Activated CD8-positive, alpha-beta memory T cell treated with anti-CD3 and anti-CD28 coated beads, Interleukin-2, amount 10 ng/mL, durations not matched to agents 7 days and 5 days (primary cell): ENCODE results near the gene HSD17B2. TPM values are rescaled to one million over a fixed set of nuclear protein-coding genes. Genes with fewer than 3 reads are reported as not detected.

Source experiments
- ATAC-seq: fragments of 150-1000 bp; cut with Tn5 transposase; one replicate; pipeline ENCODE4 v1.10.0; 2021; ENCODE audit warnings: moderate library complexity
- CTCF ChIA-PET: fragments of 350-600 bp; sonication (Branson Sonifier 250); formaldehyde crosslinking; loops from one replicate; lab custom pipeline; 2021; ENCODE audit warnings: antibody characterized with exemption; lab: Charles Lee
- DNase-seq: peaks from one replicate; pipeline ENCODE4 v3.0.0-alpha.2; 2020
- H3K27ac Mint-ChIP-seq: one replicate; pipeline ENCODE4 v1.8.0; 2021; ENCODE audit warnings: mild to moderate bottlenecking, mixed read lengths
- H3K27me3 Mint-ChIP-seq: one replicate; pipeline ENCODE4 v1.8.0; 2021; ENCODE audit warnings: mixed read lengths
- H3K36me3 Mint-ChIP-seq: one replicate; pipeline ENCODE4 v1.8.0; 2021; ENCODE audit warnings: mild to moderate bottlenecking, mixed read lengths
- H3K4me1 Mint-ChIP-seq: one replicate; pipeline ENCODE4 v1.8.0; 2021; ENCODE audit warnings: mixed read lengths
- H3K4me3 Mint-ChIP-seq: one replicate; pipeline ENCODE4 v1.8.0; 2021; ENCODE audit warnings: mild to moderate bottlenecking, moderate library complexity, mixed read lengths
- H3K9me3 Mint-ChIP-seq: one replicate; pipeline ENCODE4 v1.8.0; 2022; ENCODE audit warnings: low read depth, mixed read lengths
- total RNA-seq, 2 experiments: library from RNA; stranded (reverse); gene quantifications; one replicate each; pipeline ENCODE4 v1.2.3, GENCODE V29; 2021

The HSD17B2 gene
- total RNA-seq, 2 experiments from 2014 or later, result not detected

DNA sequence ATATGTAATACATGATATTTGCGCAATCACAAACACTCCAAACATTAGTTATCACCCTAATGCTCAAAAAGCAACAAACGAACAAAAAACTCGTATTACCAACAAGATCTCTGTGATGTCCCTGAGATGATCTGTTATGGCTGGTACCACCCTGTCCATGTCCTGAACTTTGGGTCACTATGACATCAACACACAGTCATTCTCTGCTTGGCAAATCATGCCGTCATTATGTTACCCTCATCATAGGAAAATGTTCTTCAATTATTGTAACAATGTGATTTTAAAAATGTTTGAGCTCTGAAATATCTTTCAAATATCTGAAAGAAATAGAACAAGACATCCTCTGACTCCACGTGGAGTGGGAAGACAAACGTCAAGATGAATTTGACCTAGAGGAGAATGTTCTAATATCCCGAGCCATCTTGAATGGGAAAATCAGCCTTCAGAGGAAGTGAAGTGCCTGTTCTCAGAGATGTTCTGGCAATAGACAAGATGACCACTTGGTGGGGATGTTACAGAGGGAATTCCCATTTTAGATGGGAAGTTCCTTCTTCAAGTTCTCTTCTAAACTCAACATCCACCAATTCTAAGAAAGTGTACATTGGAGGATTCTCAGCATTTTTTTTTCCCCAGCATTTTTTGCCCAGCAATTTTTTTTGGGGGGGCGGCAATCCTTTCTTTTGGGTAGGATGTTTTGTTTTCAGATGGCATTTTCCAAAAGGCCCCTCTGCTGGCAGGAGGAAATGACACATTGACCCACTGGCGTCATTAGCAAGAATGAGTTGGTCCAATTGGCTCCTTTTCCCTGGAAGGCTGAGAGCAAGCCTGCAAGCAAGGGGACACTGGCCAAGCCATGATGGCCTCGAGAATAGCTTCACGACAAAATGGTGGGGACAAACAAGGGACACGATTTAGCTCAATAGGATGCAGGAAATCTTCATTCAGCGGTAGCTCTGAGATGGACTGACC is 3.7 kb upstream of the HSD17B2 start:
- no peaks in the 10 kb centered on the region for H3K36me3 Mint-ChIP-seq
- CTCF ChIA-PET, result interaction anchor here (1.1 kb wide), 1 partner anchor 199 kb away, joined by 4 read pairs; no protein-coding TSS in a partner anchor
- ATAC-seq, result no peak
- H3K4me3 Mint-ChIP-seq, result no peak overlapping the region
- no peaks in the 10 kb centered on the region for H3K4me1 Mint-ChIP-seq
- H3K9me3 Mint-ChIP-seq, result no peaks in the 10 kb centered on the region
- no peak overlapping the region for H3K27ac Mint-ChIP-seq
- no peak for DNase-seq
- peaks cover 14% of the 10 kb centered on the region for H3K27me3 Mint-ChIP-seq

DNA sequence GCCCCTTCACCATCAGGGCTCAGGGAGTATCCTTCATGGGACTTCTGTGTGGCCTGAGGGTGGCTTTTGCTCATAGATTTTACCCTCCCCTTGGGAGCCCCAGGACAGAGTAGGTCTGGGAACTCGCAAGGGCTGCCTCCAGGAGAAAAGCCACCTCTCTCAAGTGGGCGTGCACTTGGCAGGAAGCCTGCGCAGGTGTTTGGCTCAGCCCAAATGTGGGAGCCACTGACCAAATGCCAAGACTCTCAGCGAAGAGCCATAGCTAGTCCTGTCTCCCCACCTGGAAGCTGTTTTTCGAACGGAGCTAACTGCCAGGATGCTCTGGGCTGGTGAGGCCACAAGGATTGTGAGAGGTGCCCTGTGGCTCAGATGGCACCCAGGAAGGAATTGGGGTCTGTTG is 2.0 kb upstream of the HSD17B2 start:
- H3K4me3 Mint-ChIP-seq, result no peak overlapping the region
- CTCF ChIA-PET, result no interaction called here
- no peaks in the 10 kb centered on the region for H3K4me1 Mint-ChIP-seq
- no peak overlapping the region for H3K27ac Mint-ChIP-seq
- no peaks in the 10 kb centered on the region for H3K36me3 Mint-ChIP-seq
- no peak for ATAC-seq
- no peak for DNase-seq
- peaks cover 21% of the 10 kb centered on the region for H3K27me3 Mint-ChIP-seq
- no peaks in the 10 kb centered on the region for H3K9me3 Mint-ChIP-seq

DNA sequence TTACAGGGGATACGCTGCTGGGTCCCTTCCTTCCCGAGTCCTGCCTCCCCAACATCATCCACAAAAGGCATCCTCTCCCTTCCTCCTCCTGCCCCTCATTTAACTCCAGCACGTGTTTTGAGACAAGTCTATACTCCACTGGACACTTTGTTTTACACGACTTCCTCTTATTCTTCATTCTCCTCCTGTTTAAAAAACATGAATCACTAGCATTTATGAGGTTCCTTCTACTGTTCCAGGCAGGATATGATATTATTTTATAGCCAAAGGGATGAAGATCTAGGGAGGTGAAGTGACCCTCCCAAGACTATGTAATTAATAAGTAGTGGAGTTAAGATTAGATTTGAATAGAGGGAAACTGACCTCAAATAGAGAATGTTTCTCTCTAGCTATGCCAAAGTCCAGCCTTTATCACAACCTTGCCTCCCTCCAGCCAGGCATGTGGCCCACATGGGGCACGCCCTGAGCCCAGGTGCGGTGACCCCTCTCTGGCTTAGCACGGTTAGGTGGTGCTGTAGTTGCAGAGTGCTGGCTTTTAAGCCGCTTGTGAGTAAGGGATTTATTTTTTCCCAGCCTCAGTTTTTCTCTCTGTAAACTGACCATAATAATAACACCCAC is 1.3 kb upstream of the HSD17B2 start:
- H3K9me3 Mint-ChIP-seq, result no peaks in the 10 kb centered on the region

DNA sequence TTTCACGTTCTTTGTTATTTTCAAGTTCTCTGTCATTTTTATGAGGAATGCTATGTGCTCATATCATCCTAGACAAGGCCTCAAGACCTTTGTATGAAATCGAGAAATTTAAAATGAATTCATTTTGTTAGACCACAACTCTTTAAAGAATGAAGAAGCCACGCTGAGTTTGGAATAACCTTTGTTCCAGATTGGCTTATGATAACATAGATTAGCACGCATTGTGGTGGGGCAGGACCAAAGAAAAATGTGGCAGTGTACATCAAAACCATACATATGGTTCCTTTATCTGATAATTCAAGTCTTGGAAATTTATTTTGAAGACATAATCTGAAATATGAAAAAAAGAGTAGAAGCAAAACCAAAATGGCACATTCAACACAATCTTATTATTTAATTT is 2.2 kb downstream of the HSD17B2 start:
- H3K4me1 Mint-ChIP-seq, result no peaks in the 10 kb centered on the region
- H3K27ac Mint-ChIP-seq, result no peak overlapping the region
- no peaks in the 10 kb centered on the region for H3K36me3 Mint-ChIP-seq
- DNase-seq, result no peak
- ATAC-seq, result no peak
- no peak overlapping the region for H3K4me3 Mint-ChIP-seq
- no peaks in the 10 kb centered on the region for H3K9me3 Mint-ChIP-seq
- peaks cover 36% of the 10 kb centered on the region for H3K27me3 Mint-ChIP-seq
- CTCF ChIA-PET, result no interaction called here

More for the DNA sequence above, 1.3 kb upstream of the HSD17B2 start:
- H3K27me3 Mint-ChIP-seq, result peaks cover 26% of the 10 kb centered on the region
- CTCF ChIA-PET, result no interaction called here
- H3K27ac Mint-ChIP-seq, result no peak overlapping the region
- no peak overlapping the region for H3K4me3 Mint-ChIP-seq
- no peaks in the 10 kb centered on the region for H3K36me3 Mint-ChIP-seq
- no peaks in the 10 kb centered on the region for H3K4me1 Mint-ChIP-seq
- DNase-seq (no peak), ATAC-seq (no peak)

DNA sequence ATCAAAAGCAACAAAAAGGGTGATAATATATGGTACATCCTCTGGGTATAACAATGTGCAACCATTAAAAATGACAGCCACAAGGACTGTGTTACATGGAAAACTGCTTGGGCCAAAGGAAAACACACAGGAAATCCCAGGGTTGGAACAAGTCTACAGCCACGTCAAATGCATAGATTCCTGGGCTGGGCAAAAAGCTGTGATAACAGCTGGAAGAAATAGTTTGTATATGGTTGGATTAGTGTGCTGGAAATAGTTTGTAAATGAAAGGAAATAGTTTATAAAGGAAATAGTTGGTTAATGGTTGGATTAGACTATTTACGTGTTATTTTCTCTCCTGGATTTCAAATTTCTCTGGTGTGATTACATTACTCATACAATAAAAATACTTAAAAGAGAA is 2.6 kb downstream of the HSD17B2 start:
- H3K27ac Mint-ChIP-seq, result no peak overlapping the region
- DNase-seq (no peak), ATAC-seq (no peak)
- H3K4me3 Mint-ChIP-seq, result no peak overlapping the region
- peaks cover 36% of the 10 kb centered on the region for H3K27me3 Mint-ChIP-seq
- no peaks in the 10 kb centered on the region for H3K36me3 Mint-ChIP-seq
- H3K4me1 Mint-ChIP-seq, result no peaks in the 10 kb centered on the region
- H3K9me3 Mint-ChIP-seq, result no peaks in the 10 kb centered on the region
- CTCF ChIA-PET, result no interaction called here

DNA sequence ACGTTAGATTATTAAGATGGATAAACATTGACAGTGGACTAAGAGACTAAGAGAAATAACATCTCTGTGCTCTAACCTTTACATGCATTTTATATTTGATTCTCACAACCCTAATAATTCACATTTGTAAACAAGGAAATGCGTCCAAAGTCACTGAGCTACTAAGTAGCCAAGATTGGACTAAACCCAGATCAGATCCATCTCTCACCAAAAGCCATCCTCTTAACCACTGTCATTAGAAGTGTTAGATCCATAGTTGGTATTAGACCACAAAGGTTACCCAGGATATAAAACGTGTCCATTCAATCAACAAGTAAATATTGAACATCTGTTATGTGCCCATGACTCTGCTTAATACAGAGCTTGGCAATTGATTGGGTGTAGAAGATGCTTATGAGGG is 5.2 kb downstream of the HSD17B2 start:
- H3K27ac Mint-ChIP-seq, result no peak overlapping the region
- no peak for ATAC-seq
- H3K4me3 Mint-ChIP-seq, result no peak overlapping the region
- peaks cover 31% of the 10 kb centered on the region for H3K27me3 Mint-ChIP-seq
- no peak for DNase-seq
- H3K9me3 Mint-ChIP-seq, result no peaks in the 10 kb centered on the region
- CTCF ChIA-PET, result no interaction called here
- no peaks in the 10 kb centered on the region for H3K36me3 Mint-ChIP-seq
- no peaks in the 10 kb centered on the region for H3K4me1 Mint-ChIP-seq

DNA sequence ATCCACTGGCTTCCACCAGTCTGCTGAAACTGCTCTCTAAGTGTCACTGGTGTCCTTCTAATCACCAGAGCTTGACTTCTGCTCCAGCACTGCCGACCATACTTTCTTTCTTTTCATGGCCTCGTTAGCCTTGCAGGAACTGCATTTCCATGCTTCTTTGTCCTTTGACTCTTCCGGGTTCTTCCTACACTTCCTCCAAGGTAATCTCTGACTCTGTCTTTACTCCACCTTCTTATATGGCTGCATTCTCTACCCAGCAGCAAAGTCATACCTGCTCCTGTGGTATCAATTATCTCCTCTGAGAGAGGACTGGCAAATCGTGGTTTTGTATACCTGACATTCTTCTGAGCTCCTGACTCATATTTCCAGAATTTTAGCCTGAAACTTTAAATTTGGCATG is 6.5 kb downstream of the HSD17B2 start:
- CTCF ChIA-PET, result no interaction called here
- Mint-ChIP-seq H3K27me3 (peaks cover 21% of the 10 kb centered on the region), H3K4me3 (no peak overlapping the region), H3K36me3 (no peaks in the 10 kb centered on the region), H3K27ac (no peak overlapping the region), H3K4me1 (no peaks in the 10 kb centered on the region), H3K9me3 (no peaks in the 10 kb centered on the region)
- DNase-seq (no peak), ATAC-seq (no peak)

DNA sequence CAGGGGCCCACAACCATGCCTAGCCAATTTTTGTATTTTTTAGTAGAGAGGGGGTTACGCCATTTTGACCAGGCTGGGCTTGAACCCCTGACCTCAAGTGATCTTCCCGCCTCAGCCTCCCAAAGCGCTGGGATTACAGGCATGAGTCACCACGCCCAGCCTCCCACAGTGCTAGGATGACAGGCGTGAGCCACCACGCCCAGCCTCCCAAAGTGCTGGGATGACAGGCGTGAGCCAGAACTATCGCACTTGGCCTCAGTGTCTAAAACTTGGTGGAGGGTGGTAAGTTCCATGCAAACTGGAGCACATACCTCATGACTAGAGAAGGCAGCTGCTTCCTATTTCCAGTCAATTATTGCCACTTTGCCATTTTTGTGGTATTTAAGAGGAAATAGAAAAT is 7.1 kb downstream of the HSD17B2 start:
- CTCF ChIA-PET, result no interaction called here
- H3K4me3 Mint-ChIP-seq, result no peak overlapping the region
- no peaks in the 10 kb centered on the region for H3K4me1 Mint-ChIP-seq
- peaks cover 19% of the 10 kb centered on the region for H3K27me3 Mint-ChIP-seq
- no peaks in the 10 kb centered on the region for H3K9me3 Mint-ChIP-seq
- no peaks in the 10 kb centered on the region for H3K36me3 Mint-ChIP-seq
- DNase-seq (no peak), ATAC-seq (no peak)
- H3K27ac Mint-ChIP-seq, result no peak overlapping the region

DNA sequence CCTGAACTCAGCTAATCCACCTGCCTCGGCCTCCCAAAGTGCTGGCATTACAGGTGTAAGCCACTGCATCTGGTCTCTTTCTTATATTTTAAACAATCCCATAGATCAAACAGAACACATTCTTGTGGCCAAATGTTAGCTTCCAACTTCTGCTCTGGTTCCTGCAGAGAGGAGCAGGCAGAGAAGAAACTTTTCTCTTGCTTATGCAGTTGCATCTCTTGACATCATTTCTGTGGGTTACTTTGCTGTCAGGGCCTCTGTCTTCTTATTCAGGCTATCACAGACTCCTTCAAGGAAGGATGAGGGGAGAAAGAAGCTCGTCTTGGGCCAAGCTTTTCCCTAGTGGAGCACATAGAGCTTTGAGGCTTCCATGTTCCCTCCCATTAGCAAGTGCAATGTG is 7.8 kb downstream of the HSD17B2 start:
- Mint-ChIP-seq H3K4me3 (no peak overlapping the region), H3K4me1 (no peaks in the 10 kb centered on the region), H3K9me3 (no peaks in the 10 kb centered on the region), H3K27me3 (peaks cover 22% of the 10 kb centered on the region), H3K27ac (no peak overlapping the region), H3K36me3 (no peaks in the 10 kb centered on the region)
- no peak for DNase-seq
- CTCF ChIA-PET, result no interaction called here
- ATAC-seq, result no peak

DNA sequence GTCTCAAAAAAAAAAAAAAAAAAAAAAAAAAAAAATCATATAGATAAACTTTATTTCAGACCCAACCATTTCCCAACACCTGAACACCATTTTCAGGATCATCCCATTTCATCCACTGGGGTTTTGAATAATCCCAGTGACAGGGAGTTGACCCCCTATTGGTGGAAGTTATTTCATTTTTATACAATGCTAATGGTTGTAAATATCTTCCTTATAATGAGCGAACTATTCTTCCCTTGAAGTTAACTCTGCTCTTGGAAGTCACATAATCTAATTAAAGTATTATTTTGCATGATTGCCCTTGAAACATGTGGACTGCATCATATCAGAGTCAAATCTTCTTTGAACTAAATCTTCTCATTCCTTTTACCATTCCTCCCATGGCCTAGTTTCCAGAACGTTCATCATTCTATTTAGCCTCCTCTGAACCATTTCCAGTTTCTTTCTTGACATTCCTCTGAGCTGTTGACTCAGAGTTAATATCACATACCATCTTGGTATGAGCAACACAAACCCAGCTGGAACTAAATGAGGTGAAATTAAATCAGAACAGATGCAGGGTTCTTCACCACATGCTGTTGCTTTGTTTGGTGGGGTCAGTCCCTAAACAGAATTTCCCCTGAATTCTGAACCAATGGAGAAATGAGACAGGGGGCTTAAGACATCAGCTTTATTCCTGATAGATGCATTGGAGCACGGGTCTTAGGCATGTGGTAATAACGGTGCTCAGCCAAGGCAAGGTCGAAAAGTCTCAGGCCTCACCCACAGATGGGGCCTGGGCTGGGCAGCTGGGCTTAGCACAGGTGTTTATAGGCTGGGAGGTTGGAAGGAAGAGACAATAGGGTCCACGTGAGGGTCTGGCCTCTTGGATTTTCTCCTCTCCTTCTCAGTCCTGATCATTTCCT is 8.9 kb downstream of the HSD17B2 start:
- Mint-ChIP-seq H3K27ac (no peak overlapping the region), H3K4me3 (no peak overlapping the region), H3K36me3 (no peaks in the 10 kb centered on the region), H3K9me3 (no peaks in the 10 kb centered on the region), H3K27me3 (peaks cover 24% of the 10 kb centered on the region), H3K4me1 (no peaks in the 10 kb centered on the region)
- ATAC-seq (no peak), DNase-seq (no peak)
- CTCF ChIA-PET, result no interaction called here

DNA sequence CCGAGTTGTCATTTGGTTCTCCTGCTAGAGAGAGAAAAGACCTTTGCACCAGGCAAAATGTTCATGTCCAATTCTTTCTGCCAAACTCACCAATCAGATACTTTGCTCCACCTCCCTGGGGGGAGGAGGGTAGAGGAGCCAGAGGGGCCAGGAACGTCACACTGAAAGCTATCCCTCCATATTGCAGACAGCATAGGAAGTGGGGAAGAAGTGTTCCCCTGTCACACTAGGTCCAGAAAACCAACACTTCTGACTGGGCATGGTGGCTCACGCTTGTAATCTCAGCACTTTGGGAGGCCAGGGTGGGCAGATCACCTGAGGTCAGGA is 9.5 kb downstream of the HSD17B2 start:
- ATAC-seq (no peak), DNase-seq (no peak)
- H3K9me3 Mint-ChIP-seq, result no peaks in the 10 kb centered on the region
- no peak overlapping the region for H3K27ac Mint-ChIP-seq
- peaks cover 23% of the 10 kb centered on the region for H3K27me3 Mint-ChIP-seq
- no peak overlapping the region for H3K4me3 Mint-ChIP-seq
- no peaks in the 10 kb centered on the region for H3K36me3 Mint-ChIP-seq
- H3K4me1 Mint-ChIP-seq, result no peaks in the 10 kb centered on the region
- CTCF ChIA-PET, result no interaction called here

DNA sequence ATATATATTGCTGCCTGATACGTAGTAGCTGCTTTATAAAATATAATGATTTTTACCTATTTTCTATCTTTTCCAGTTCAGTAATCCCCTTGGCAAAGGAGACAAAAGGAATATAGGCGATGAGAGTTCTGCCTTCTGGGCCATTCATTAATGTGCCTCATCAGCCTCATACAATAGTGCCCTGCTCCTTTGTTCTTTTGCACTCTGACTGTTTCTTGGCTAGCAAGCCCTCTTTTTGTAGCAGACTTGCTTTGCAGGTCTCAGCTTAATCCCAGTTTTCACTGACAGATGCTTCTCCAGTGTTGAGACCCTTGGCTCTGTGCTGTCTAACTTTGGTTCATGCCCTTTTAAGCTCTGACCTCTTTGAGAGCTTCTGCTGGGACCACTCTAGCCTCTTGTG is 10.4 kb downstream of the HSD17B2 start:
- DNase-seq, result no peak
- Mint-ChIP-seq H3K4me3 (no peak overlapping the region), H3K9me3 (no peaks in the 10 kb centered on the region), H3K27me3 (peaks cover 25% of the 10 kb centered on the region), H3K4me1 (no peaks in the 10 kb centered on the region), H3K27ac (no peak overlapping the region), H3K36me3 (no peaks in the 10 kb centered on the region)
- no peak for ATAC-seq
- CTCF ChIA-PET, result interaction anchor here (1.5 kb wide), 1 partner anchor 15 kb away, joined by 6 read pairs; no protein-coding TSS in a partner anchor

DNA sequence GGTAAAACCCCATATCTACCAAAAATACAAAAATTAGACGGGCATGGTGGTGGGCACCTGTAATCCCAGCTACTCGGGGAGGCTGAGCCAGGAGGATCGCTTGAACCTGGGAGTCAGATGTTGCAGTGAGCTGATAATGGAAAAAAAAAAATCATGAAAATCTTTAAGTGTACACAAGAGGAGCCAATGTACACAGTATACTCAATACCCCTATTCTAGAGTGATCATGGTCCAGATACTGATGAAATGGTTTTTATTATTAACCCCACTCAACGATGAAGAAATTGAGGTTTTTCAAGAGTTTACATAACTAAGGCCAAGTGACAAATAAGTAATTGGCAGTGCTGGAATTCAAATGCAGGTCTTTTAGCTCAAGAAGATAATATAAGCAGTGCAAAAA is 11.5 kb downstream of the HSD17B2 start:
- CTCF ChIA-PET, result interaction anchor here (0.8 to 1.5 kb wide), 2 partner anchors 14 to 183 kb away, joined by 3 to 6 read pairs; no protein-coding TSS in a partner anchor
- no peaks in the 10 kb centered on the region for H3K4me1 Mint-ChIP-seq
- H3K27me3 Mint-ChIP-seq, result peaks cover 28% of the 10 kb centered on the region
- no peaks in the 10 kb centered on the region for H3K9me3 Mint-ChIP-seq
- H3K4me3 Mint-ChIP-seq, result no peak overlapping the region
- DNase-seq, result no peak
- no peak overlapping the region for H3K27ac Mint-ChIP-seq
- ATAC-seq, result no peak
- H3K36me3 Mint-ChIP-seq, result no peaks in the 10 kb centered on the region
